GM21717 (cell line): ENCODE measurements around the gene SV2A.
"Not testable (repeated sequence)": the region's sequence is repeated elsewhere in the genome, so short reads cannot be mapped to it uniquely, and the experiment has no call there.

ENCODE experiments used
- ATAC-seq: cut with Tn5 transposase; IDR thresholded peaks from one replicate; pipeline ENCODE4 v1.9.1; 2021; ENCODE audit warnings: mild to moderate bottlenecking, moderate library complexity; ENCODE audit not compliant: unreplicated experiment

The SV2A gene

DNA sequence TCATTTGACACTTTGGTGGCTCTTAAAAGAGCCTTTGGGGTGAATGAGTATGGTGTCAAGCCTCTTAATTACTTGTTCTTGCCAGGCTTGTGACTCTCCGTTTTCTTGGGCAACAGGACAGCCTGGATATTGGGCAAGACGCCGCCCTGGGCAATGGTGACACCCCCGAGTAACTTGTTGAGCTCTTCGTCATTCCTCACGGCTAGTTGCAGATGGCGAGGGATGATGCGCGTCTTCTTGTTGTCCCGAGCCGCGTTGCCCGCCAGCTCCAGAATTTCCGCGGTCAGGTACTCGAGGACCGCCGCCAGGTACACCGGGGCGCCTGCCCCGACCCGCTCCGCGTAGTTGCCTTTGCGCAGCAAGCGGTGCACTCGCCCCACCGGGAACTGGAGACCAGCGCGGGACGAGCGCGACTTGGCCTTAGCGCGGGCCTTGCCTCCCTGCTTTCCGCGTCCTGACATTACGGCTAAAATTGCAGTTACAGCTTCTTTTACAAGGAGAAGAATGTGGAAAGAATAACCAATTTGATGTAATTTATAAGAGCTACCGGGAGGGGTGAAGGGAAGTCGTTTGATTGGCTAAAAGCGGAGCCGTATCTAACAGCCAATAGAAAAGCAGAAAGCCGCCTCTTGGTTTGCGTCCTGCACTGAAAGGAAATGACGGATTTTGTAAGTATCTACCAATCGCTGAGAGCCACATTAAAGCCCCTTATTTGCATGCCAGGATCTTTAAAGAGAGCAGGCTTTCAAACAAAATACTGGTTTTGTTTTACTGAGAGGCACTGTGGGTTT, 30.0 kb downstream of the SV2A start:
- peak; percentile 43 for ATAC-seq

DNA sequence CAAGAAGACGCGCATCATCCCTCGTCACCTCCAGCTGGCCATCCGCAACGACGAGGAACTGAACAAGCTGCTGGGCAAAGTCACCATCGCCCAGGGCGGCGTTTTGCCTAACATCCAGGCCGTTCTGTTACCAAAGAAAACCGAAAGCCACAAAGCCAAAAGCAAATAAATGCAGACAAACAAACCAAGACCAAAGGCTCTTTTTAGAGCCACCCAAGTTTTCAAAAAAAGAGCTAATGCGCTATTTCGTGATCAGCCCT, 30.5 kb downstream of the SV2A start:
- not testable (repeated sequence) for ATAC-seq

DNA sequence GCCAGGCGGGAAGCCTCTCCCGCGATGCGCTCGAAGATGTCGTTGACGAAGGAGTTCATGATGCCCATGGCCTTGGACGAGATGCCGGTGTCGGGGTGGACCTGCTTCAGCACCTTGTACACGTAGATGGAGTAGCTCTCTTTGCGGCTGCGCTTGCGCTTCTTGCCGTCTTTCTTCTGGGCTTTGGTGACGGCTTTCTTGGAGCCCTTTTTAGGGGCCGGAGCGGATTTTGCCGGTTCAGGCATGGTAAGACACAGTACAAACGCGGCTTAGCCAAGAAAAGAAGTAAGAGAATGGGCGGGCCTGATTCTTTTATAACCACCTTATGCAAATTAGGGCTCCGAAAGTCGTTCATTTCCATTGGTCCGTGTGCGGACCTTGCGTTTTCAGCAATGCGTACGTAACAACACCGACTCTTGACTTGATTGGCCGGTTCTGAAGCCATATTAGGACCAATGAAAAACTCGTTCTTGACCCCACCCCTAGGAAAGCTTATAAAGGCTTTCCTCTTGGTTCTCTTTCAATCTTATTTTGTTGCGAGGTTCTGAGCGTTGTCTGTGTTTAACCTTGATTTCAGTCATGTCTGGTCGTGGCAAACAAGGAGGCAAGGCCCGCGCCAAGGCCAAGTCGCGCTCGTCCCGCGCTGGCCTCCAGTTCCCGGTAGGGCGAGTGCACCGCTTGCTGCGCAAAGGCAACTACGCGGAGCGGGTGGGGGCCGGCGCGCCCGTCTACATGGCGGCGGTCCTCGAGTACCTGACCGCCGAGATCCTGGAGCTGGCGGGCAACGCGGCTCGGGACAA, 31.0 kb downstream of the SV2A start:
- ATAC-seq, result peak; percentile 53

DNA sequence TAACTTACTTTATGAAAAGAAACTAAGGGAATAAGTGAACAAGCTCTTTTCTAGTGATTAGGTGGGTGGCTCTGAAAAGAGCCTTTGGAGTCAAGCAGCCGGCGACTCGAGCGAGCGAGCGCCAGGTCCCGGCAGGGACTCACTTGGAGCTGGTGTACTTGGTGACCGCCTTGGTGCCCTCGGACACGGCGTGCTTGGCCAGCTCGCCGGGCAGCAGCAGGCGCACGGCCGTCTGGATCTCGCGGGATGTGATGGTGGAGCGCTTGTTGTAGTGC, 31.6 kb downstream of the SV2A start:
- ATAC-seq, result not testable (repeated sequence)

- ATAC-seq, result no peak
These were observed 32.1 kb downstream of the SV2A start for GRCh38 chr1:149885339-149886120.

DNA sequence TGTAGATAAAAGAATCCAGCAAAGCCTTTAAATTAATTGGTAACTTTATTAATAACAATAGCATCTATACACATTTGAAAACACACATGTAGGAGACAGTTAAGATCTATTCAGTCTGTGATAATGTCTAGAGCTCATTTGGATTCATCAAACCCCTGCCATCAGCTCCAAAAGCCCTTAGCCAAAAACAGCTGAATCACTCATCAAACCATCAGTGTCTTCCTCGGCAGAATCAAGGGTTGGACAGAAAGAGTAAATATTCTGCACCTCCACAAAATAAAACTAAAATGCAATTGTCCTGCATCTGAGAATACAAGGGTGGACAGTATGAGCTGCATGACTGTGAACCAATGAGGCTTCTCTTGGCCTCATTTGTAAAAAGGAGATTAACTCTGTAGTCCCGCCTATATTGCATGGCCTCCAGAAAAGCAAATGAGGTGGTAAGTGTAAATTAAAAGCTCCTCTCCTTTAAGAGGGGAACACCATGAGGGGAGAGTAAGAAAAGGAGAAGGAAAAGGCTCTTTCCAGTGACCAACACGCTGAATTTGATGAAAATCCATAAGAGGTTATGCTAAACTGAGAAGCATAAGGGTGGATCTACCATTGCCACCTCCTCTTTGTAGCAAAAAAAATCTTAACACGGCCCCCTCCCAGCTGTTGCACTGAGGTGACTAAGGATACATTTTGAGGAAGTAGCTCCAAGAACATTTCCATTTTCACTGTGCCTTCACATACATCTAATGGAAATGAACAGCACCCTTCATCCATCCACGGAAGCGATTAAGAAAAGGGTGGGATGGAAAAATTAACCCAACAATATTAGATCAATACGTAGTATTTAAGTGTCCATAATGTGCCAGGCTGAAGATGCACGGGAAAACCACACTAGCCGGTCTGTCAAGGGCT, 33.0 kb downstream of the SV2A start:
- ATAC-seq, result no peak

GRCh38 chr1:149883598-149884247, 33.9 kb downstream of the SV2A start:
- ATAC-seq, result no peak

DNA sequence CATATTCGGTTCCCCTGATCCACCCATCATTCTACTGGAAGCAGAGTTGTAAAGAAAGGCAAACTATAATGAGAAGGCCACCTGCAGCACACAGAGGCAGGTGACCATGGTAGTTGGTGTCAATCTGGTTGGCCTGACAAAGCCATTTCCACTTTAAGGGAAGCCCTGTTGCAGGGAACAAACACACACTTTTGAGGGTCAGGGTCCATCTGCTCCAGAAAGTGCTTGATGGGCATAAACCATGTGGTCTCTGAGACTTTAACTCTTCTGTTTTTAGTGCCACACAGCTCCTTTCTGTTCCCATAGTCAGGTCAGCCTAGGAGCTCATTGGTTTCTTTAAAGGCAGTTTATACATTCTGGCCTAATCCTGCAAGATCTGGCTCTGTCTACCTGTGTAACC, 35.8 kb downstream of the SV2A start:
- ATAC-seq, result no peak

GRCh38 chr1:149879556-149879955, 38.1 kb downstream of the SV2A start:
- ATAC-seq, result no peak

GRCh38 chr1:149877211-149877946, 40.3 kb downstream of the SV2A start:
- ATAC-seq, result no peak

DNA sequence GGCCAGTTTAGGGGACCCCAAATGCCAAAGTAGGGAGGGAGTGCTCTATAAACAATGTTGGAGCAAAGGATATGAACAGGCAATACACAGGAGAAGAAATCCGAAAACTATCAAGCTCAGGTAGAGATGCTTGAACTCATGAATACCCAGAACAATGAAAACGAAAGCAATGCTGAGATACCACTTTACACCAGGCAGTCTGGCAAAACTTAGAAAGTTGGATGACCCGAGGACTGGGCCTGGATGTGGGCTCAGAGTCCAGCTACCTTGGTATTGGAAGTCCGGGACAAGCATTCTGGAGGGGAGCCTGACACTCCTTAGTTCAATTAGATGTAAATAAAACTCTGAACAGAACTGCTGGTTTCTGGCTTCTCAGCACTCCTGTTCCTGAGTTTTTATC, 44.6 kb downstream of the SV2A start:
- ATAC-seq, result not testable (repeated sequence)

GRCh38 chr1:149866887-149867286, 50.8 kb downstream of the SV2A start:
- not testable (repeated sequence) for ATAC-seq

DNA sequence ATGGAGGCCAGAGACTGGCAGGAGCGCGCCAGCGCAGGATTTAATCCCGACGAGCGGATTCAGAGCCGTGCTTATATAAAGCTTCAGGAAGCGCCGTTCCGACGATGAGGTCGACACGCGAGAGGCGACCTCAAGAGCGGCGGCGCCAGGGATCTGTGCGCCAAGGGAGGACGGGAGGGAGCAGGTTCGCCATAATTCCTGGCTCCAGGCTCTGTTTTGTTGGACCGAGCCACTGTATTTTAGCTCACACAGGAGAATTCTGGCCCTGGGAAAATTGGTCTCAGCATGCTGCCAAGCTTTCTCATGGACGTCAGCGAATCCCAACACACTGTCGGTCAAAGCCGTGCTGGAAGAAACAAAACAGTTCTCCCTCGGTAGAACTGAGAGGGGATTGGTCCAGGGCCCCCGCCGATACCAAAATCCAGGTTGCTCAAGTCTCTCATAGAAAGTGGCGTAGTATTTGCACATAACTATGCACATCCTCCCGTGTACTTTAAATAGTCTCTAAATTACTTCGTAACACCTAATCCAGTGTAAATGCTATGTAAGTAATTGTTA, 56.1 kb downstream of the SV2A start:
- ATAC-seq, result not testable (repeated sequence)

DNA sequence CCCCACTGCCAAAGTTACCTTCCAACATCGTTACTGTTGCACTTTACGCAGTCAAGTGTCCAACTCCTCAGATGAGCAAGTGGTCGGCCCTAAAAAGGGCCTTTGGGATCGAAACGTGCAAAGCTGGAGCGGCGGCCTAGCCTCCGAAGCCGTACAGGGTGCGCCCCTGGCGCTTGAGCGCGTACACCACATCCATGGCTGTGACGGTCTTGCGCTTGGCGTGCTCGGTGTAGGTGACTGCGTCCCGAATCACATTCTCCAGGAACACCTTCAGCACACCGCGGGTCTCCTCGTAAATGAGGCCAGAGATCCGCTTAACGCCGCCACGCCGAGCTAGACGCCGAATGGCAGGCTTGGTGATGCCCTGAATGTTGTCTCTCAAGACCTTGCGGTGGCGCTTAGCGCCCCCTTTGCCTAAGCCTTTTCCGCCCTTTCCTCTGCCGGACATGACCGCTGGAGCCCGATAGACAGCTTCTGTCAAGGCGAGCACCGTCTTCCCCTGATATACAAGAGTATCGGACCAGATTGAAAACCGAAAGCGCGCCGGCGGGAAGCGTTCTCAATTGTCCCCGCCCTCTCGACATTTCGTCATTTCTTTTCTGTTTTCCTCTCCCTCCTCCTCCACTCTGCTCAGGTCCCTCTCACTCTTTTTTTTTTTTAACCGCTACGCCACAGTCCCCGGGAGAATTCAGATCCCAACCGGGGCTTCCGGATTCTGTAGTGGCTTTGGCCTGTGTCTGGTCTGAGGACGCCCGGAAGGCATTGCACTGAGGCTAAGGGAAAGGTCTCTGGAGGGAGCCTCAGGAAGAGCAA, 56.8 kb downstream of the SV2A start:
- ATAC-seq, result peak; percentile 54

- not testable (repeated sequence) for ATAC-seq
These were observed 57.4 kb downstream of the SV2A start for GRCh38 chr1:149860271-149860670.
